Measurements from ENCODE around the gene FARS2.
"Not testable (repeated sequence)": the region's sequence is repeated elsewhere in the genome, so short reads cannot be mapped to it uniquely, and the experiment has no call there.

FARS2 gene

GRCh38 chr6:5550631-5551030, 289.3 kb downstream of the FARS2 start:
- no peak for DNase-seq

GRCh38 chr6:5552243-5552642, 290.9 kb downstream of the FARS2 start:
- no peak for DNase-seq

GRCh38 chr6:5553767-5554166, 292.5 kb downstream of the FARS2 start:
- DNase-seq: no peak

- no peak for DNase-seq
Measured at GRCh38 chr6:5554226-5554625, 292.9 kb downstream of the FARS2 start.

GRCh38 chr6:5556011-5556410, 294.7 kb downstream of the FARS2 start:
- DNase-seq: no peak

- DNase-seq: no peak
Measured at GRCh38 chr6:5557506-5557905, 296.2 kb downstream of the FARS2 start.

GRCh38 chr6:5559651-5560050, 298.3 kb downstream of the FARS2 start:
- no peak for DNase-seq

- DNase-seq: no peak
Measured at GRCh38 chr6:5562277-5562676, 301.0 kb downstream of the FARS2 start.

GRCh38 chr6:5563086-5563485, 301.8 kb downstream of the FARS2 start:
- DNase-seq: no peak

- not testable (repeated sequence) for DNase-seq
Measured at GRCh38 chr6:5564746-5565145, 303.4 kb downstream of the FARS2 start.

GRCh38 chr6:5565971-5566370, 304.7 kb downstream of the FARS2 start:
- DNase-seq: no peak

GRCh38 chr6:5566718-5567117, 305.4 kb downstream of the FARS2 start:
- no peak for DNase-seq

- no peak for DNase-seq
Measured at GRCh38 chr6:5567352-5567751, 306.0 kb downstream of the FARS2 start.

GRCh38 chr6:5567890-5568289, 306.6 kb downstream of the FARS2 start:
- no peak for DNase-seq

- no peak for DNase-seq
Measured at GRCh38 chr6:5569491-5569890, 308.2 kb downstream of the FARS2 start.

- DNase-seq: no peak
Measured at GRCh38 chr6:5570641-5571040, 309.3 kb downstream of the FARS2 start.

GRCh38 chr6:5580736-5581581, 319.6 kb downstream of the FARS2 start:
- peak; percentile 19 for DNase-seq

- DNase-seq: no peak
Measured at GRCh38 chr6:5582762-5583161, 321.4 kb downstream of the FARS2 start.

GRCh38 chr6:5583528-5583927, 322.2 kb downstream of the FARS2 start:
- DNase-seq: no peak

- DNase-seq: no peak
Measured at GRCh38 chr6:5584078-5584482, 322.8 kb downstream of the FARS2 start.

GRCh38 chr6:5587648-5588047, 326.3 kb downstream of the FARS2 start:
- DNase-seq: no peak

GRCh38 chr6:5589422-5590141, 328.3 kb downstream of the FARS2 start:
- DNase-seq: no peak

GRCh38 chr6:5590187-5590586, 328.9 kb downstream of the FARS2 start:
- DNase-seq: no peak

- DNase-seq: no peak
Measured at GRCh38 chr6:5592886-5593519, 331.7 kb downstream of the FARS2 start.
